Stomach (tissue), 4 donors: ENCODE data around the gene KDM2A.

Experiments used
- CTCF ChIP-seq, 7 experiments: fragments of 450-650 bp in 4 of 7; fragments of 200-600 bp in 3 of 7; sonication (generic) in 3 of 7; IDR thresholded peaks; one replicate each; pipeline ENCODE4 v1.5.1; 2016 to 2019; ENCODE audit warnings: antibody characterized with exemption in 7 of 7, control low read depth in 2 of 7, mild to moderate bottlenecking in 1 of 7
- EP300 ChIP-seq: sonication (generic); formaldehyde crosslinking; IDR thresholded peaks from one replicate; pipeline ENCODE4 v1.6.1; 2017; ENCODE audit warnings: antibody characterized with exemption
- POLR2A ChIP-seq, 4 donors: fragments of 450-650 bp; IDR thresholded peaks; one replicate each; pipeline ENCODE4 v1.6.1; 2016; ENCODE audit warnings: antibody characterized with exemption in 4 of 4, control low read depth in 2 of 4, mild to moderate bottlenecking in 1 of 4, moderate library complexity in 1 of 4
- POLR2AphosphoS5 ChIP-seq, 3 donors: sonication (generic); formaldehyde crosslinking; IDR thresholded peaks; one replicate each; pipeline ENCODE4 v1.6.1; 2016; ENCODE audit warnings: antibody characterized with exemption in 3 of 3

DNA sequence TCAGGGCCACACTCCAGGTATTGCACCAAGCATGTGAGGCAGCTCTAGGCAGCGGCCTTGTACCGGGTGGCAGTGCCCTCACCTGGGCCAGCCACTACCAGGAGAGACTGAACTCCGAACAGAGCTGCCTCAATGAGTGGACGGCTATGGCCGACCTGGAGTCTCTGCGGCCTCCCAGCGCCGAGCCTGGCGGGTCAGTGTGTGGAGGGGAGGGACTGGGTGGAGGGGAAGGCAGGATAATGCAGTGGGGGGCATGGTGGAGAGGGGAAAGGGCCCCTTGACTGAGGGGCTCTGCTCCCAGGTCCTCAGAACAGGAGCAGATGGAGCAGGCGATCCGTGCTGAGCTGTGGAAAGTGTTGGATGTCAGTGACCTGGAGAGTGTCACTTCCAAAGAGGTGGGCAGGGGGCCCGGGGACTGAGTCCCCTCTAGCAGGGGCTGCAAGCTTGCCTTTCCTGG lies 188.5 kb downstream of the KDM2A start:
- TF ChIP-seq POLR2A (IDR thresholded peaks at IDR 0.05) (no peak), POLR2AphosphoS5 (IDR thresholded peaks at IDR 0.05) (no peak), CTCF (IDR thresholded peaks at IDR 0.05) (no peak), EP300 (no peak)
